ENCODE measurements around the gene NDST4. TPM values are rescaled to one million over a fixed set of nuclear protein-coding genes. Genes with fewer than 3 reads are reported as not detected.

NDST4 gene
- total and polyA plus RNA-seq, 7 experiments from 2014 or later = not detected

GRCh38 chr4:115145393-115146160 is 32.2 kb upstream of the NDST4 start:
- H3K4me1 ChIP-seq (ENCODE audit: control insufficient read depth in 2 of 2, insufficient read depth in 2 of 2, low read length in 2 of 2) = no peaks in the 10 kb centered on the region
- H3K36me3 Mint-ChIP-seq = no peaks in the 10 kb centered on the region
- no peaks in the 10 kb centered on the region for H3K27me3 ChIP-seq (ENCODE audit: control insufficient read depth in 2 of 2, insufficient read depth in 2 of 2, low read length in 2 of 2)
- no peak for DNase-seq
- H3K9me3 ChIP-seq (ENCODE audit: control insufficient read depth in 2 of 3, low read length in 3 of 3) = no peaks in the 10 kb centered on the region
- intact Hi-C loops (cut with micrococcal nuclease) = no loop called here
- no peak overlapping the region for H3K4me3 Mint-ChIP-seq
- H3K36me3 ChIP-seq (ENCODE audit: control insufficient read depth in 2 of 3, insufficient read depth in 3 of 3, low read length in 3 of 3) = no peaks in the 10 kb centered on the region
- CTCF ChIA-PET = no interaction called here
- no peaks in the 10 kb centered on the region for H3K27me3 Mint-ChIP-seq
- peaks cover 0 to 5% (median 0%) of the 10 kb centered on the region in 11 donors for H3K9me3 Mint-ChIP-seq
- POLR2A ChIA-PET = no interaction called here
- no peak for ATAC-seq
- no peak overlapping the region for H3K27ac Mint-ChIP-seq
- H3K27ac ChIP-seq (ENCODE audit: low read depth, low read length) = no peak overlapping the region
- no peaks in the 10 kb centered on the region for H3K4me1 Mint-ChIP-seq
- H3K4me3 ChIP-seq (ENCODE audit: low read length) = no peak overlapping the region

DNA sequence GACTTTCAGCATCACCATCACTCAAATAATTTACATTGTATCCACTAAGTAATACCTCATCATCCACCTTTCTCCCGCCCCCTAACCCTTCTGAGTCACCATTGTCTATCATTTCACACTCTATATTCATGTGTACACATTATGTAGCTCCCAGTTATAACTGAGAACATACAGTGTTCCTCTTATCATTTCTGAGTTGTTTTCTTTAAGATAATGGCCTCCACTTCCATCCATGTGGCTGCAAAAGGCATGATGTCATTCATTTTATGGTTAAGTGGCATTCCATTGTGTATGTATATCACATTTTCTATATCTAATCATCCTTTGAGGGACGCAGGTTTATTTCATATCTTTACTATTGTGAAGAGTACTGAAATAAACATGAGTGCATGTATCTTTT is 14.6 kb upstream of the NDST4 start:
- Mint-ChIP-seq H3K9me3 (peaks cover 0 to 8% (median 3%) of the 10 kb centered on the region in 11 donors), H3K4me3 (no peak overlapping the region), H3K4me1 (no peaks in the 10 kb centered on the region), H3K27me3 (peaks cover 0 to 4% (median 0%) of the 10 kb centered on the region in 5 donors), H3K36me3 (no peaks in the 10 kb centered on the region), H3K27ac (no peak overlapping the region)
- Histone ChIP-seq H3K27ac (ENCODE audit: low read depth, low read length) (no peak overlapping the region), H3K4me3 (ENCODE audit: low read length) (no peak overlapping the region), H3K36me3 (ENCODE audit: control insufficient read depth in 2 of 3, insufficient read depth in 3 of 3, low read length in 3 of 3) (no peaks in the 10 kb centered on the region), H3K9me3 (ENCODE audit: control insufficient read depth in 2 of 3, low read length in 3 of 3) (no peaks in the 10 kb centered on the region), H3K27me3 (ENCODE audit: control insufficient read depth in 2 of 2, insufficient read depth in 2 of 2, low read length in 2 of 2) (no peaks in the 10 kb centered on the region), H3K4me1 (ENCODE audit: control insufficient read depth in 2 of 2, insufficient read depth in 2 of 2, low read length in 2 of 2) (no peaks in the 10 kb centered on the region)
- DNase-seq (no peak), ATAC-seq (no peak)
- ChIA-PET CTCF (no interaction called here), POLR2A (no interaction called here)
- intact Hi-C loops (cut with micrococcal nuclease) = no loop called here

GRCh38 chr4:115126491-115126890 is 13.1 kb upstream of the NDST4 start:
- ChIA-PET POLR2A (no interaction called here), CTCF (no interaction called here)
- Histone ChIP-seq H3K4me3 (ENCODE audit: low read length) (no peak overlapping the region), H3K4me1 (ENCODE audit: control insufficient read depth in 2 of 2, insufficient read depth in 2 of 2, low read length in 2 of 2) (no peaks in the 10 kb centered on the region), H3K9me3 (ENCODE audit: control insufficient read depth in 2 of 3, low read length in 3 of 3) (no peaks in the 10 kb centered on the region), H3K27me3 (ENCODE audit: control insufficient read depth in 2 of 2, insufficient read depth in 2 of 2, low read length in 2 of 2) (no peaks in the 10 kb centered on the region), H3K27ac (ENCODE audit: low read depth, low read length) (no peak overlapping the region), H3K36me3 (ENCODE audit: control insufficient read depth in 2 of 3, insufficient read depth in 3 of 3, low read length in 3 of 3) (no peaks in the 10 kb centered on the region)
- peaks cover 0 to 4% (median 0%) of the 10 kb centered on the region in 5 donors for H3K27me3 Mint-ChIP-seq
- no peak overlapping the region for H3K4me3 Mint-ChIP-seq
- H3K36me3 Mint-ChIP-seq = no peaks in the 10 kb centered on the region
- intact Hi-C loops (cut with micrococcal nuclease) = no loop called here
- ATAC-seq = no peak
- H3K4me1 Mint-ChIP-seq = no peaks in the 10 kb centered on the region
- peaks cover 0 to 8% (median 3%) of the 10 kb centered on the region in 11 donors for H3K9me3 Mint-ChIP-seq
- H3K27ac Mint-ChIP-seq = no peak overlapping the region
- DNase-seq = no peak

DNA sequence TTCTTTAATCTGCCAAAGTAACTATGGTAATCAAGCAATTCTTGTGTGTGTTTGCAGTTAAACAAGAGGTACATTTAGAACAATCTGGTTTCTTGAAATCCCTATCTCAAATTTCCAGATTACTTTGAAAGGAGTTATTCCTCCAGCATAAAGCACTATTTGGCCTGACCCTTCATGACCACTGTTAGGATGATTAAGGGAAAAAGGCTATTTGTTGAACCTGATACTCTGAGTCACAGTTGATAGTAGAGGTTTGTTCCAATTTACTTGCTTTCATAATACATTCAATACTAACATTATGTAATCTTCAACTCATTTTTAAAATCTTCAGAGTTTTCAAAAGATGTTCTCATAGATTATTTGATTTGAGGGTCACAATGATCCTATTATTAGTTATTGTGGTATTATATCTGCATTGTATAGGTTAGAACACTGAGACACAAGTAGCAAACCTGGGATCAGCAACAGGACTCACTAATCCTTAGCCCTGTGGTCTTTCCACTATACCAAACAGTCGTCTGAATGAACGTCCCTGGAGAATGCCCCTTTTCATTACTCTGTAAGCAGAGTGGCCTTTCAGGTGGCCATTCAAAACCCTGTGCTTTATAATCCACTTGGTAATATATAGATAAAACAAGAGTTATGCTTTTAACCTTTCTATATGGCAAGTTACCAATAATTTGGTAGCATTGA is 8.1 kb upstream of the NDST4 start:
- Mint-ChIP-seq H3K27me3 (no peaks in the 10 kb centered on the region), H3K4me3 (no peak overlapping the region), H3K9me3 (peaks cover 0 to 6% (median 0%) of the 10 kb centered on the region in 11 donors), H3K27ac (no peak overlapping the region), H3K4me1 (no peaks in the 10 kb centered on the region), H3K36me3 (no peaks in the 10 kb centered on the region)
- DNase-seq (no peak), ATAC-seq (no peak)
- H3K27me3 ChIP-seq (ENCODE audit: control insufficient read depth in 2 of 2, insufficient read depth in 2 of 2, low read length in 2 of 2) = no peaks in the 10 kb centered on the region
- POLR2A ChIA-PET = no interaction called here
- intact Hi-C loops (cut with micrococcal nuclease) = no loop called here
- no peaks in the 10 kb centered on the region for H3K36me3 ChIP-seq (ENCODE audit: control insufficient read depth in 2 of 3, insufficient read depth in 3 of 3, low read length in 3 of 3)
- no peak overlapping the region for H3K27ac ChIP-seq (ENCODE audit: low read depth, low read length)
- H3K4me1 ChIP-seq (ENCODE audit: control insufficient read depth in 2 of 2, insufficient read depth in 2 of 2, low read length in 2 of 2) = no peaks in the 10 kb centered on the region
- no peak overlapping the region for H3K4me3 ChIP-seq (ENCODE audit: low read length)
- no peaks in the 10 kb centered on the region for H3K9me3 ChIP-seq (ENCODE audit: control insufficient read depth in 2 of 3, low read length in 3 of 3)
- CTCF ChIA-PET = no interaction called here

DNA sequence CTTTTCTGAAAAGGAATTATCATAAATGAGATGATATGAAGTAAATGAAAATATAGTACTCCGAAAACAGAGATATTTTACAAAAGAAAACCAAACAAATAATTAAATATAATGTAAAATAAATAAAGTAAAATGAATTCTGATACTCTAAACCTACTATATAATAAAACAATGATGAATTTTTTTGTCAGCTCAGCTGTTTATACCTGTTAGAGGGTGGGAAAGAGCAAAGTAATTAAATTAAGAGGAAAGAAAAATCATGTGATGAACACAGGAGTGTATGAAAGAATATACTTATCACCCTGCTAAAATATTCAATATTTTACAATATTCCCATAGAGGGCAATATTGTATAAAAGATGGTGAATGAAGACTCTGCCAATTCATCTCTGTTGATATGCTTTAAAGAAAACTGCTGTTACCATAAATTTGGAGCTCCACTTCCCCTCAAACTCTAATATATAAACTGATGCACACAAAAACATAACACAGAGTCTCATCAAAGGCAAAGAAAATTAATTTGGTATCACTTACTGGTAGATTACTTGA is 6.5 kb upstream of the NDST4 start:
- POLR2A ChIA-PET = no interaction called here
- no peaks in the 10 kb centered on the region for H3K9me3 ChIP-seq (ENCODE audit: control insufficient read depth in 2 of 3, low read length in 3 of 3)
- H3K4me1 Mint-ChIP-seq = no peaks in the 10 kb centered on the region
- H3K27me3 Mint-ChIP-seq = no peaks in the 10 kb centered on the region
- no peak overlapping the region for H3K4me3 ChIP-seq (ENCODE audit: low read length)
- no peak overlapping the region for H3K27ac ChIP-seq (ENCODE audit: low read depth, low read length)
- H3K27me3 ChIP-seq (ENCODE audit: control insufficient read depth in 2 of 2, insufficient read depth in 2 of 2, low read length in 2 of 2) = no peaks in the 10 kb centered on the region
- intact Hi-C loops (cut with micrococcal nuclease) = no loop called here
- ATAC-seq (no peak), DNase-seq (no peak)
- no peaks in the 10 kb centered on the region for H3K4me1 ChIP-seq (ENCODE audit: control insufficient read depth in 2 of 2, insufficient read depth in 2 of 2, low read length in 2 of 2)
- H3K36me3 ChIP-seq (ENCODE audit: control insufficient read depth in 2 of 3, insufficient read depth in 3 of 3, low read length in 3 of 3) = no peaks in the 10 kb centered on the region
- no peaks in the 10 kb centered on the region for H3K36me3 Mint-ChIP-seq
- no peak overlapping the region for H3K4me3 Mint-ChIP-seq
- CTCF ChIA-PET = no interaction called here
- no peak overlapping the region for H3K27ac Mint-ChIP-seq
- H3K9me3 Mint-ChIP-seq = peaks cover 0 to under 1% (median 0%) of the 10 kb centered on the region in 11 donors

GRCh38 chr4:115117651-115118050 is 4.2 kb upstream of the NDST4 start:
- CTCF ChIA-PET = no interaction called here
- no peaks in the 10 kb centered on the region for H3K9me3 Mint-ChIP-seq

More at GRCh38 chr4:115117651-115118050, 4.2 kb upstream of the NDST4 start:
- Histone ChIP-seq H3K4me1 (ENCODE audit: control insufficient read depth in 2 of 2, insufficient read depth in 2 of 2, low read length in 2 of 2) (no peaks in the 10 kb centered on the region), H3K27ac (ENCODE audit: low read depth, low read length) (no peak overlapping the region), H3K9me3 (ENCODE audit: control insufficient read depth in 2 of 3, low read length in 3 of 3) (no peaks in the 10 kb centered on the region), H3K27me3 (ENCODE audit: control insufficient read depth in 2 of 2, insufficient read depth in 2 of 2, low read length in 2 of 2) (no peaks in the 10 kb centered on the region), H3K4me3 (ENCODE audit: low read length) (no peak overlapping the region), H3K36me3 (ENCODE audit: control insufficient read depth in 2 of 3, insufficient read depth in 3 of 3, low read length in 3 of 3) (no peaks in the 10 kb centered on the region)
- POLR2A ChIA-PET = no interaction called here
- no peak for DNase-seq
- intact Hi-C loops (cut with micrococcal nuclease) = no loop called here
- no peak for ATAC-seq
- Mint-ChIP-seq H3K4me1 (no peaks in the 10 kb centered on the region), H3K27me3 (no peaks in the 10 kb centered on the region), H3K27ac (no peak overlapping the region), H3K4me3 (no peak overlapping the region), H3K36me3 (no peaks in the 10 kb centered on the region)
